Measurements from ENCODE around the gene ZNF267.
A peak's percentile ranks its signal among the peaks of the same experiment; 100 is the strongest.
"Not testable (repeated sequence)": the region's sequence is repeated elsewhere in the genome, so short reads cannot be mapped to it uniquely, and the experiment has no call there.

The ZNF267 gene

DNA sequence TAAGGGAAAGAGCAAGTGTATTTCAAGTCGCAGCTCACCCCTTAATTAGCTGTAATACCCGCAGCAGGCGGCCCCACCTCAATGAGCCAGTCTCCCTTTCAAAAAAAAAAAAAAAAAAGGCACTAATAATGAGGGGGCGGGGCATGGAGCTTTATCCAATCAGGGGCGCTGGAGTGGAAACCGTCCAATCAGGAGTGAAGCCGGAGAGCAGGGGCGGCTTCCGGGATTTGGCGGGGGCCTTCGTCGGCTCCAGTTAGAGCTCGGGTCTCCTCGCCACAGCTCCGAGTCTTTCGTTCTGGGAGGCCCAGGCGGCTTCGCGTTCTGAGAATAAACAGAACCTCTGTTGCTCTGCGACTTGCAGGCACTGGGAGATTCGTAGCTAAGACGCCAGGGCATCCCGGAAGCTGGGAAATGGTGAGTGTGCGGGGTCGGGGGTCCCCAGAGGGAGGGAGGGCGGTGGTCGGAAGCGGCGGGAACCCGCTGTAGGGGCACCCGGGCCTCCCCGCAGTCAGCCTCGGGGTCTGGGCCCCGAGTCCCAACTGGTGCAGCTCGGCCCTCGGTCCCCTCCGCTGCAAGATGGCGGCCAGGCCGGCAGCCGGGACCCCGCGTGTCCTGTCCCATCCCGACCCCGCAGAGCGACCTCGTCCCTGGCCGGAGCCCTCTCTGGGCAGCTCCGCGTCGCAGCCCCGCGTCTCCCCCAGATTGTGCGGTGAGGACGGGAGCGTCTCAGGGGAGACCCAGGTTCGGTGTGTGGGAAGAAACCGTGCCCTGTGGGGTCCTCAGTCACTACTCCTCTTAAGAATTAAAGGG is at the start of gene ZNF267:
TSS of gene ZNF267 (plus strand) at position 252 of the 810 bp plus-strand sequence. CDS start at position 412, 160 bp downstream.
- peak; percentile 88 for DNase-seq (ENCODE audit: low read depth)

- no peak for DNase-seq (ENCODE audit: low read depth)
Observed at GRCh38 chr16:31833047-31833446, 40.6 kb upstream of the ZNF267 start.

DNA sequence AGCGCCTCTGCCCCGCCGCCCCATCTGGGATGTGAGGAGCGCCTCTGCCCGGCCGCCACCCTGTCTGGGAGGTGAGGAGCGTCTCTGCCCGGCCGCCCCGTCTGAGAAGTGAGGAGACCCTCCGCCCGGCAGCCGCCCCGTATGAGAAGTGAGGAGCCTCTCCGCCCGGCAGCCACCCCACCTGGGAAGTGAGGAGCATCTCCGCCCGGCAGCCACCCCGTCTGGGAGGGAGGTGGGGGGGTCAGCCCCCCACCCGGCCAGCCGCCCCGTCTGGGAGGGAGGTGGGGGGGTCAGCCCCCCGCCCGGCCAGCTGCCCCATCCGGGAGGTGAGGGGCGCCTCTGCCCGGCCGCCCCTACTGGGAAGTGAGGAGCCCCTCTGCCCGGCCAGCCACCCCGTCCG is 37.2 kb upstream of the ZNF267 start:
- not testable (repeated sequence) for DNase-seq (ENCODE audit: low read depth)

- DNase-seq (ENCODE audit: low read depth): no peak
Observed at GRCh38 chr16:31842864-31843263, 30.7 kb upstream of the ZNF267 start.

GRCh38 chr16:31848572-31848971 is 25.0 kb upstream of the ZNF267 start:
- DNase-seq (ENCODE audit: low read depth): not testable (repeated sequence)

GRCh38 chr16:31853291-31853690 is 20.3 kb upstream of the ZNF267 start:
- no peak for DNase-seq (ENCODE audit: low read depth)

- DNase-seq (ENCODE audit: low read depth): no peak
Observed at GRCh38 chr16:31860508-31860907, 13.1 kb upstream of the ZNF267 start.

- DNase-seq (ENCODE audit: low read depth): no peak
Observed at GRCh38 chr16:31861455-31861854, 12.2 kb upstream of the ZNF267 start.

DNA sequence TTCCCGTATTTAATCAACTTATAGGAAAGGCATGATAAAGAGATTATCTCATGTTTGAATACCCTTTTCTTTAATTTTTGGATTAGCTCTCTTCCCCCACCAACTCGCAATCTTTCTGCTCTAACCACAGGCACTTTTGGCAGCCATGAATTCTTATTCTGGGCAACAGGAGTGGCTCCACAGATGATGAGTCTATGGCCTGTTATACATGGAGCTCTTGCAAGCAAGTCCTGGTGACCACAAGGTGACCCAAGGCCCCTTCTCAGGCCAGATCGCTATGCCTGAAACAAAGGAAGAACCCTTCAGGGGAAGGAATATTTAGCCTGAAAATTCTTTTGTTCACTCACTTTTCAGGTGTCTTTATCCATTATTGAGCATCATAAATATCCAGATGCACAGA is 10.8 kb upstream of the ZNF267 start:
- no peak for DNase-seq (ENCODE audit: low read depth)

GRCh38 chr16:31868164-31868563 is 5.4 kb upstream of the ZNF267 start:
- no peak for DNase-seq (ENCODE audit: low read depth)

DNA sequence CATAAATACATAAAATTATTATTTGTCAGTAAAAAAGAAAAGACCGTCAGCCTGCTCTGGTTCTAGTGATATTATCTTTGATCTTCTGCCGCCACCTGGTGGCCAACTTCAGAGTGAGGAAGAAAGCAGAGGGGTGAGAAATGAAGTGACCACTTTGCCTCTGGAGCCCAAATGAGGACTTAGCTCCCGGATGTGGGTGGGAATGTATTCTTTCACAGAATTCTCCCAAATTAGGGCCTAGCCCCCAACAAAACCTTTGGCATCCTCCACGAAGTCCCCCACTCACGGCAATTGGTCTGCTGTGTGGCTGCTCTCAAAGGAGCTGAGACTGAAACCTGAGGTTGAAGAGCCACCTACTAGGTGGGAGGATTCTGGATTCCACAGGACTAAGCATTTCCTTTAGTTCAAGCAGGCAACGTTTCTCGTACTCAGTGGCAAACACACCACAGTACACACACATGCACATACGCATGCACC is 4.9 kb upstream of the ZNF267 start:
- DNase-seq (ENCODE audit: low read depth): peak; percentile 42

DNA sequence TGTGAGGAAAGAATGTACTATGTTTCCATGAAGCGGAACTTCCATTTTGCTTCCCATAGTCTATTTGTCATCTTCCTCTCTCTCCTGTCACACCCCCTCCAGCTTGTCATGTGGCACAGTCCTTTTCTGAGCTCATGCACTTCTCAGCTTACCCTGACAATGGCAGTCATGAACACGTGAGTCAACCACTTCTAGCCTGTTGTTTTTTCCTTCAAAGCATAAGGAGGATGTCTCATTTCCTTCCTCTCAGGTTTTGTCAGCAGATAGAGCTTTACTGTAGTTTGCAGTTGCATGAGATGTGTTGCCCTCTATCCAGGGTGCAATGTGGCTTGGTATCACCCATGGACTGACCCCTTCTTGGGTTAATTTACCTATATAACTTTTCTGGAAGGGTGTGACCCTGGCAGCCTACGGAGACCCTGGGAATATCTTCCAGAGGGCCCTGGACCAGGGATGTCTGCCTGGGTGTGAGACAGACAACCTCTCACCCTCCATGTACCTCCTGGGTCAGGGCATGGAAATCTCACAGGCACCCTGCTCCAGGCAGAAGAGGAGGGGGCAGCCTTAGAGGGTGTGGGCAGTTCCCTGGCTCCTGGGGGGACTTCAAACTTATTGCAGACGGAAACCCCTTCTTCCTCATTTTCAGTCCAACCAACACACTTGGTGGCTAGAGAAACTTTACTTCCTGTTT is 4.0 kb upstream of the ZNF267 start:
- DNase-seq (ENCODE audit: low read depth): peak; percentile 64

DNA sequence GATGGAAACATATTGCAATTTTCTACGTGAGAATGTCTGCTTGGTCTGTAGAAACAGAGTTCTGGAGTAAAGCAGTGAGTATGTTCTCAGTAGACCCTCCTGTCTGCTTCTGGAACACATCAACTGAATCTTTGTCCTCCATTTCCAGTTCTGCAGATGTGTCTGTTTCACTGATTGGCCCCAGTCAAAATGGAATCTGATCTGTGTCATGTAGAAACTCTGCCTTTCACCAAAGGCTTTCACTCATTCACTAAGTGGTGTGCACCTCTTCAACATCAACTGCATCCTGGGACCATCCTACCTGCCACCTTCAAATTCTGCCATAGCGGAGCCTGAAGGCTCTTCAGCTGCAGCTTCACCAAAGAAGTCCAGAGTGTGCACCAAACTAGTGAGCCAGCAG is 2.8 kb upstream of the ZNF267 start:
- DNase-seq (ENCODE audit: low read depth): no peak

DNA sequence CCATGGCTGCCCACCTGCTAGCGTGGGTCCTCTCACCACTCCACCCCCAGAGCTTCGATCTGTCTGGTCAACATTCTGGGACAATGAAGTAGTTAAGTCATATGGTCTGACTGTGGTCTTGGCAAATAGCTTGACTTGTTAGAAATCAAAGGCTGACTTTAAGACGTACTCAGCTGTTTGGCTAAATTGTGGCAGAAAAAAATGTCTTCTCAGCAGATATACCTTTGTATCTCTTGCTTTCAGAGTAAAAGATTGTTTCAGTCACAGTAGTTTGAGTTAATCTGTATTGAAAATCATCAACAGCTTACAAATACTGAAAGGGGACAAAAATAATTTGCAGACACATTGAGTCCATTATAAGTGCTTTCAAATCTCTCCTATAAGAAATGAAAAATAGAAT is 2.1 kb upstream of the ZNF267 start:
- no peak for DNase-seq (ENCODE audit: low read depth)

GRCh38 chr16:31872201-31872600 is 1.4 kb upstream of the ZNF267 start:
- DNase-seq (ENCODE audit: low read depth): no peak

DNA sequence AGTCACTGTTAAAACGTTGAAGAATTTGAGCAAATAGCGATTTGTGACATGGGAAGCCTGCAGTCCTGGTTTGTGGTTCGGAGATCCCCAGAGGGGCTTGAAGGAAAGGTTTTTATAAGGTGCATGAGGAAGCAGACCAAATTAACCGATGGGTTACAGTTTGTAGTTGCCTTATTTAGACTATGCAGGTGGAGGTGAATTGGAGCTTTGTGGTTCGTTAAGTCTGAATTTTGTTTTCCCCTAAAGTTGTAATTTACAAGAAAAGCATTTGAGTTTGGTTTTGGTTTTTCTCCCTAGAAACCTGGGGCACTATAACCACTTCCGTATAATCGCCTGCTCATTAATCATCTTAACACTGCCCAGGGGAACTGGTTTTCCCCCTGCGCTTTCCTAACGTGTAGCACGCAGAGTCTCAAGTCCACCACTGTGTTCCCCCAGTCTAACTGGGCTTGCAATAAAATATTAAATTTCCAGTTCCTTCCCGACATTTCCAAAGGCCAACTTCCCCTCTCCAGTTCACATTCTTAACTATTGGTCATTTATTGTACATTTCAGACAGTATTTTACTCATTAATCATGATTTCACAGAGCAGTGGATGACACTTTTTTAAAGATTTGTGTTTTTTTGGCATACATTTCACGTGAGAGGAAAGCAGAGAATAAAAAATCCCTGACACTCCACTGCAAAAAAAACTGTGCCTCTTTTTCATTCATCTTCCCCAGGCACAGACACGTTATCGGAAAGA is 932 bp downstream of the ZNF267 start:
- no peak for DNase-seq (ENCODE audit: low read depth)

- no peak for DNase-seq (ENCODE audit: low read depth)
Observed at GRCh38 chr16:31875112-31875803, 1.7 kb downstream of the ZNF267 start.

DNA sequence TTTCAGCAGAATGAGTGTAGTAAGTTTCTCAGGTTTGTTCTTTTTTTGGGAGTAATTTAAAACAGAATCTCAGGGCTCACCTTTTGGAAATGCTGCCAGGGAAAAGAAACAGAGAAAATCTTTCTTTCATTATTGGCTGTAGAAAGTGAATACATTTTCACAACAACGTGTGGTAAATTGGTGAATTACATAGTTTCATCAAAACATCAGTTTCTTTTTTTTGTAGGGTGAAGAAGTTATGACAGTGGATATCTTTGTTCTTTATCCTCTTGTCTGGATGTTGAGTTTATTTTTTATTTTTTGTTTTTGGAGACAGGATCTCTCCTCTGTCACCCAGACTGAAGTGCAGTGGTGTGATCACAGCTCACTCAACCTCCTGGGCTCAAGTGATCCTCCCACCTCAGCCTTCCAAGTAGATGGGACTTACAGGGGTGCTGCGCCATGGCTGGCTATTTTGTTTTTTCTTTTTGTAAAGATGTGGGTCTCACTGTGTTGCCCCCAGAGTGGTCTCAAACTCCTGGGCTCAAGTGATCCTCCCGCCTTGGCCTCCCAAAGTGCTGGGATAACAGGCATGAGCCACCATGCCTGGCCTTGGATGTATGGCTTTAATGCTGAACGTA is 2.4 kb downstream of the ZNF267 start:
- no peak for DNase-seq (ENCODE audit: low read depth)

GRCh38 chr16:31876951-31877828 is 3.6 kb downstream of the ZNF267 start:
- peak; percentile 55 for DNase-seq (ENCODE audit: low read depth)

DNA sequence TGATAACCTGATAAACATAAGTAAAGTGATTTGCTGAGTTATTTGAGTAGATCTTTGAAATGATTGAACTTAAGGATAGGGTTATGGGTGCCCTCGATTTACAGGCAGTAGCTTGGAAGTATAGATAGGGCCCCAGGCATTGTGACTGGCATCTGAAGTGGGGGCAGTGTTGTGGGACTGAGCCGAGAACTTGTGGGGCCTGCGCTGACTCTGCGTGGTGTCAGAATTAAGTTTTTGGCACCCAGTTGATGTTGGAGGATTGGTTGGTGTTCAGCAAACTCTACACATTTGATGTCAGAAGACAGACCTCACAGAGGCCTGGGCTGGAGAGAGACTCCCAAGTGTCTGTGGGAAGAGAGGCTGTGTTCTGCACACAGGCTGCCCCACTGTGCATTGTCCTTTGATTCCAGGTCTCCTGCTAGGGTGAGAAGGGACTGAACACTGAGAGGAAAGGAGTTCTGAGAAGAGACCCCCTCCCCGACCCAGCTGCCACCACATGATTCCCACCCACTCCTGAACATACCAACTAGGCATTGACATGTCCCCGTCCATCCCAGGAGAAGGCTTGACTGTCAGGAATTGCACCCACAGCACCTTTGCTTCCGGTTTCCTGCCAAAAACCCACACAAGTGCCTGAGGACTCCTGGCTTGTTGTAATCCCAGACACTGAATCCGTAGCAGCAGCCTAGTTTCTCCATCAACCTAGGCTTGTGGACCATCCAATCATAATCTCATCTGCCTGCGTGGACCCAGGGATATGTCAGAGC is 4.5 kb downstream of the ZNF267 start:
- DNase-seq (ENCODE audit: low read depth): no peak

All from GM04504 (cell line).